ENCODE measurements around the gene PLCZ1.

Gene PLCZ1

GRCh38 chr12:18752947-18753346 lies 15.1 kb upstream of the PLCZ1 start:
- in situ Hi-C loops (cut with MboI; ENCODE audit: low pct_unique_long_range_greater_than_20kb, low sequenced_read_pairs, unreplicated experiment) = no loop called here
- DNase-seq (ENCODE audit: low spot score) = no peak
- no peak for TF ChIP-seq CTCF (IDR thresholded peaks at IDR 0.05; ENCODE audit: extremely low read depth, insufficient read depth, missing control alignments)

- in situ Hi-C loops (cut with MboI; ENCODE audit: low pct_unique_long_range_greater_than_20kb, low sequenced_read_pairs, unreplicated experiment) = no loop called here
- DNase-seq (ENCODE audit: low spot score) = no peak
These were observed 14.6 kb upstream of the PLCZ1 start for GRCh38 chr12:18752280-18752920.

GRCh38 chr12:18751866-18752265 lies 14.1 kb upstream of the PLCZ1 start:
- TF ChIP-seq CTCF (IDR thresholded peaks at IDR 0.05; ENCODE audit: extremely low read depth, insufficient read depth, missing control alignments) = no peak
- DNase-seq (ENCODE audit: low spot score) = no peak
- in situ Hi-C loops (cut with MboI; ENCODE audit: low pct_unique_long_range_greater_than_20kb, low sequenced_read_pairs, unreplicated experiment) = no loop called here

More at GRCh38 chr12:18752280-18752920, 14.6 kb upstream of the PLCZ1 start:
- TF ChIP-seq CTCF (IDR thresholded peaks at IDR 0.05; ENCODE audit: extremely low read depth, insufficient read depth, missing control alignments) = no peak

- in situ Hi-C loops (cut with MboI; ENCODE audit: low pct_unique_long_range_greater_than_20kb, low sequenced_read_pairs, unreplicated experiment) = no loop called here
- DNase-seq (ENCODE audit: low spot score) = no peak
- no peak for TF ChIP-seq CTCF (IDR thresholded peaks at IDR 0.05; ENCODE audit: extremely low read depth, insufficient read depth, missing control alignments)
These were observed 12.3 kb upstream of the PLCZ1 start for GRCh38 chr12:18750085-18750484.

GRCh38 chr12:18749386-18749957 lies 11.7 kb upstream of the PLCZ1 start:
- TF ChIP-seq CTCF (IDR thresholded peaks at IDR 0.05; ENCODE audit: extremely low read depth, insufficient read depth, missing control alignments) = no peak
- in situ Hi-C loops (cut with MboI; ENCODE audit: low pct_unique_long_range_greater_than_20kb, low sequenced_read_pairs, unreplicated experiment) = no loop called here
- DNase-seq (ENCODE audit: low spot score) = no peak

GRCh38 chr12:18747895-18748294 lies 10.1 kb upstream of the PLCZ1 start:
- in situ Hi-C loops (cut with MboI; ENCODE audit: low pct_unique_long_range_greater_than_20kb, low sequenced_read_pairs, unreplicated experiment) = no loop called here
- TF ChIP-seq CTCF (IDR thresholded peaks at IDR 0.05; ENCODE audit: extremely low read depth, insufficient read depth, missing control alignments) = no peak
- no peak for DNase-seq (ENCODE audit: low spot score)
